Left ventricle myocardium superior (tissue), 1 donor: ENCODE data around the gene SPTBN1. TPM values are rescaled to one million over a fixed set of nuclear protein-coding genes. Genes with fewer than 3 reads are reported as not detected.
A peak's percentile ranks its signal among the peaks of the same experiment; 100 is the strongest.
"Not testable (repeated sequence)": the region's sequence is repeated elsewhere in the genome, so short reads cannot be mapped to it uniquely, and the experiment has no call there.

Experiments used
- ATAC-seq: fragments of 200-7000 bp; cut with Tn5 transposase; one replicate; pipeline ENCODE4 v1.9.1; 2020; ENCODE audit warnings: mild to moderate bottlenecking, moderate library complexity
- DNase-seq: peaks from one replicate; pipeline ENCODE4 v3.0.0-alpha.2; 2020
- intact Hi-C: fragments of 100-400 bp; cut with micrococcal nuclease; formaldehyde crosslinking; loops from one replicate; pipeline ENCODE4 v1.11.0; 2022
- total RNA-seq: library from RNA; stranded (reverse); fragmentation: NEBNext Ultra II Directional; extraction: Animal tissue kit (Norgen Biotek cat#: 25700); gene quantifications from one replicate; pipeline ENCODE4 v1.2.1, GENCODE V29; 2021
- donor health status: DM: no; HTN: yes; CAD: no; lungs with severe emphysema.

Gene SPTBN1
- total RNA-seq, 1 donor from 2014 or later, result 468 TPM

DNA sequence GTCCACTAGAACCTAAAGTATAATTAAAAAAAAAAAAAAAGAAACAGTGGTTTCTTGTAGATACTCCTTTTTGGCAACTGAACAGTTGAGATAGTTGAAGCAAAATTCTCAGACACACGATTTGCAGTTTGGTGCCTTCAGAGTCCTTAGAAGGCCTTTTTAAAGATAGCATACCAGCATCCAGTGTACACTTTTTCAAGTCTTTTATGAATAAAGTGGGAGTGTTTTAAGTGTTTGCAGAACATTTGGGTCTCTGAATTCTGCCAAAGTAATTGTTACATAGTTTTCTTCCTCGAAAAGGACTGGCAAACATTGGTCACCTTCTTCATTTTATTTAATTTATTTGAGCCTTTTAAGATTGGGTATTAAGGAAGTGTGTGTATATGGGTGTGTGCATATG lies 62.3 kb downstream of the SPTBN1 start:
- intact Hi-C loops, result no loop called here
- DNase-seq, result no peak
- ATAC-seq, result no peak

DNA sequence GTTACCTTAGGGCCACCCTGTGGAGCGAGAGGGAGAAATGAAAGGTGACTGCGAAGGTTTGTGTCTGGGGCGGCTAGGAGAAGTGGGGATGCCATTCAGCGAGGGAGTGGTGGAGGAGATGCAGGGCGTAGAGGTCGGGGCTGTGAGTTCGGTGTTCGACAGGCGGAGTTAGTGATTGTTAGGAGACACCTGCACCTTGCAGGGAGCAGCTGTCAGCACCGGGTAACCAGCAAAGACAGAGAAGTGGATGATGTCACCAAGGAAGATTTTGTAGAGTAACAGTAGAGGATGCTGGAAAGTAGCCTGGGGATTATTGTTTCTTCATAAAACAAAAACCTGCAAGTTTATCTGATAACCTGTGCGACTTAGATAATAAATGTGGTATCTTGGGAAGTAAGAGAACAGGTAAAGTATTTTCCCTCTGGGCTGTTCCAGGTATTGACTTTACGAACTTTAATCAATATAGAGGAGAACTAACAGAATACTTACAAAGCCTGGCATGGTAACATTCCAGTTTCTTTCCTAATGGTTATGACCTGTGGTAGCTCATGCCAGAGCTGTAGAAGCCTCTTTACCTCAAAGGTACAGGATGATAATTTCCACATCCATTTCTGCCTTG lies 63.8 kb downstream of the SPTBN1 start:
- intact Hi-C loops, result loop anchor here (10.0 kb wide), 1 partner anchor 135 kb away; no protein-coding TSS in a partner anchor
- ATAC-seq, result no peak
- no peak for DNase-seq

GRCh38 chr2:54520687-54521086 lies 64.6 kb downstream of the SPTBN1 start:
- no peak for DNase-seq
- ATAC-seq, result no peak
- intact Hi-C loops, result loop anchor here (10.0 kb wide), 1 partner anchor 134 kb away; no protein-coding TSS in a partner anchor

DNA sequence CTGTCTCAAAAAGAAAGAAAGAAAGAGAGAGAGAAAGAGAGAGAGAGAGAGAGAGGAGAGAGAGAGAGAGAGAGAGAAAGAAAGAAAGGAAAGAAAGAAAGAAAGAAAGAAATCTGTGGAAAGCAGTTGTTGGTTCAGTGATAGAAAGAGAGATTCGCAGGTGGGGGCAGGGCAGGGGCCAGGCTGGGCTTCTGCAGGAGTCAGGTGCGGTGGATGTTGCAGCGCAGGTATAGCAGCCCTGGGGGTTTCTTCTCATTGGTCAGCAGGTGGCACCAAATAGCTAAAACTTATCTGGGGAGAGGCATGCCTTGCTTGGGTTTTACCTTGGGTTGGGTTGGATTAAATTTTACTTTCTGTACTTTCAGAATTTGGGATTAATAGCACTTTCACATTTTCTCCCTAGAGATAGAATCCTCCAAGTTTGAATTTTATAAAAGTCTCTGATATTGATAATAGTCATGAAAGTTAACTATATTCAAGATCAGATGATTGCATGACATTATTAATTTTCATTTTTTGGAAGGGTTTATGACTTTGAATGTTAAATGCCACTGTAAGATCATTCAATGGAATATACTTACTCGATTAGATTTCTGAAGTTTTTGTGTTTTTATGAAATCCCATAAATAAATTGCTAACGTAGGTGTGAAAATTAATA lies 66.6 kb downstream of the SPTBN1 start:
- DNase-seq, result peak; percentile 42
- ATAC-seq, result peak; percentile 43
- intact Hi-C loops, result loop anchor here (10.0 kb wide), 1 partner anchor 132 kb away; no protein-coding TSS in a partner anchor

DNA sequence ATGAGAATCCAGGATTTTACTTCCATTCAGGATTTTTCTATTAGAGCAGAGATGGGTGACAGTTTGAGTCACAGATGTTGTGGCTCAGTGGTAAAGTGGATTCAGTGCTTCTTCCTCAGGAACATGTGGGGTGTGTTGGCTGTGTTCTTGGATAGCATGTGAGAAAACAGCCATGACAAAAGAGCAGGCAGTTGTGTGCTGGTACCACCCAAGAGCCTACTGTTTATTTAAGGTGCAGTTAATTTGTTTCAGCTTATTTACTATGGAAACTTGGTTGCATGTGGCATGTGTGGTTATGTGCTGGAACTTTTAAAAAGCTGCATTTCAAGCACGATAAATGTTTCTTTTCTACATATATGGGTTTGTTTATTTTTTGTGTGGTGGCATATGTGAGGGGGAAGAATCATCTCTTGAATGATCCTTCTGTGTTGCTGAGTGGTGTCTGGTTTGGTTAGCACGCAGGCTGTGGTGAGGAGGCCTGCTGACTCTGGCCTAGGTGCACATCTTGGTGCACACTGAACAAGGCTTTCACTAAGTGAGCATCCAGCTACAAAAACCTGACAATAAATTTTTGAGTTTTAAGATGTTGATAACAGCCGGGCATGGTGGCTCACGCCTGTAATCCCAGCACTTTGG lies 67.3 kb downstream of the SPTBN1 start:
- no peak for DNase-seq
- no peak for ATAC-seq

DNA sequence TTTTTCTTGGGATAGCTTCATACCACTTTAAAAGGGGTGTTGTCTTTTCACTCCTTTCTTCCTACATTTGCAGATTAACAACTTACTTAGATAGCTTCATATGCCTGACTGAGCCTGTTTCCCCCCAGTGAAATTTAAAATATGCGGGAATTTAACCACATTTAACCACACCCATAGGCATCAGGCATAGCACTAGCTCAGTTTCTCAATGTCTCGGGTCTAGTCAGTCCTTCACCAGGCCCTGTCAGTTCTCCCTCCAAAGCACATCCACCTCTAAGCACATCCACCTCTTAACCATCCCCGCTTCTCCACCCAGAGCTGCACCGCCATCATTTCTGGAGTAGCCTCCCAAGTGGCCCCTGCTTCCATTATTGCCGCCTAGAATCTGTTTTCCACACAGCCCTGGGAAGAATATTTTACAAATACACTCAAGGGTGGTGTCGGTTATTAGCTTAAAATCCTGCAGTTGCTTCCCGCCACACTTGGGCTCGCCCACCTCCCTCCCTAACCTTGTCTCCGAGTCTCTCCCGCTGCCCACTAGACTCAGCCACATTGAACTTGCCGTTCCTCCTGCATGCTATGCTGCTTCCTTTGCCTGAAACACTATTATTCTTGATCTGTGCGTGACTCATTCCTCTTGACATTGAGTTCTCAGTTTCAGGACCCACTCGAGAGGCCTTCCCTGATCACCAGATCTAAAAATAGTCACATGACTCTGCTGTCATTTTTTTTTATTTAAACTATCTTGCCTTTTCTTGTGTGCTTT lies 68.3 kb downstream of the SPTBN1 start:
- peak; percentile 64 for ATAC-seq
- DNase-seq, result no peak
- intact Hi-C loops, result loop anchor here (10.0 kb wide), 1 partner anchor 130 kb away; no protein-coding TSS in a partner anchor

More for the DNA sequence above, 67.3 kb downstream of the SPTBN1 start:
- intact Hi-C loops, result loop anchor here (10.0 kb wide), 1 partner anchor 131 kb away; no protein-coding TSS in a partner anchor

- intact Hi-C loops, result loop anchor here (10.0 kb wide), 1 partner anchor 129 kb away; no protein-coding TSS in a partner anchor
- DNase-seq, result no peak
- ATAC-seq, result no peak
Measured at GRCh38 chr2:54525321-54525720, 69.2 kb downstream of the SPTBN1 start.

- ATAC-seq (peak; percentile 46), DNase-seq (no peak)
- intact Hi-C loops, result loop anchor here (10.0 kb wide), 1 partner anchor 128 kb away; no protein-coding TSS in a partner anchor
Measured at GRCh38 chr2:54526226-54526879, 70.2 kb downstream of the SPTBN1 start.

GRCh38 chr2:54528311-54528955 lies 72.3 kb downstream of the SPTBN1 start:
- ATAC-seq, result peak; percentile 9
- no peak for DNase-seq
- intact Hi-C loops, result loop anchor here (10.0 kb wide), 1 partner anchor 126 kb away; no protein-coding TSS in a partner anchor

DNA sequence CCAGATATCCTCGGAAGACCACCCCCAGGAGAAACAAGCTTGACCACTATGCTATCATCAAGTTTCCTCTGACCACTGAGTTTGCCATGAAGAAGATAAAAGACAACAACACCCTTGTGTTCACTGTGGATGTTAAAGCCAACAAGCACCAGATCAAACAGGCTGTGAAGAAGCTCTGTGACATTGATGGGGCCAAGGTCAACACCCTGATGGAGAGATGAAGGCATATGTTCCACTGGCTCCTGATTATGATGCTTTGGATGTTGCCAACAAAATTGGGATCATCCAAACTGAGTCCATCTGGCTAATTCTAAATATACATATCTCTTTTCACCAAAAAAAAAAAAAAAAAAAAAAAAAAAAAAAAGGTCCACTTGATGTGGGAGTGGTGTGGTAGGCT lies 73.4 kb downstream of the SPTBN1 start:
- not testable (repeated sequence) for DNase-seq, ATAC-seq
- intact Hi-C loops, result loop anchor here (10.0 kb wide), 1 partner anchor 125 kb away; no protein-coding TSS in a partner anchor

DNA sequence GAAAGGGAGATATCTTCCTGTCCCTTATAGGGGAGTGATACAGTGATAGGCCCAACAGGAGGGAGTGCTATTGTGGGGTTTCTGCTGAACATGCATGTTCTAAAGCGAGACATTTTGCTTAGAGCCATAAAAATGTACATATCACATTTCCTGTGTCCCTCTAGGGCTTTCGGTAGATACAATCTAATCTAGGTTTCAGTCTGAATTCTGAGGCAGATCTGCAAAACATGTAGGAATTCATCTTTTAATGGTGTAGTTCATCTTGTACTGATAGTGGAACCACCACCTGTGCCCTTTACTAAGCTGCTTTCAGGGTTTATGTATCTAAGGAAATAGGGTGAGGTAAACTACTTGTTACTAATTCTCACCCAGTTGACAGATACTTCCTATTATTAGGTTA lies 73.8 kb downstream of the SPTBN1 start:
- intact Hi-C loops, result loop anchor here (10.0 kb wide), 1 partner anchor 125 kb away; no protein-coding TSS in a partner anchor
- no peak for ATAC-seq
- no peak for DNase-seq

DNA sequence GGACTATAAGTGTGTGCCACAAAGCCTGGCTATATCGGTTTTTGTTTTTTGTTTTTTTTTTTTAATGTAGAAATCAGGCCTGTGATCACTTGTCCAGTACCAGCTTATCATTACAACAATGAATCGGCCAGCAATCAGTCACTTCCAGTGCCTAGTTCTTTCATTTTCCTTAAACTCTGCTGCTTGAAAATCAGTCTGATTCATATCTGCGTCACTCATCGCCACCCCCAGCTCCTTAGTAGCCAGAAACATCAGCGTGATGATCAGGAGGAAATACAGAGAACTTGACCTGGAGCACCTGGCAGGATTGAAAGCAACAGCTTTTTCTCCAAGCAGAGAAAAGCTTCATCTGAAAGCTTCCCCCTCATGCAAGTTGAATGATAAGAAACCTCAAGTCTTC lies 75.4 kb downstream of the SPTBN1 start:
- no peak for DNase-seq
- ATAC-seq, result no peak
- intact Hi-C loops, result no loop called here

DNA sequence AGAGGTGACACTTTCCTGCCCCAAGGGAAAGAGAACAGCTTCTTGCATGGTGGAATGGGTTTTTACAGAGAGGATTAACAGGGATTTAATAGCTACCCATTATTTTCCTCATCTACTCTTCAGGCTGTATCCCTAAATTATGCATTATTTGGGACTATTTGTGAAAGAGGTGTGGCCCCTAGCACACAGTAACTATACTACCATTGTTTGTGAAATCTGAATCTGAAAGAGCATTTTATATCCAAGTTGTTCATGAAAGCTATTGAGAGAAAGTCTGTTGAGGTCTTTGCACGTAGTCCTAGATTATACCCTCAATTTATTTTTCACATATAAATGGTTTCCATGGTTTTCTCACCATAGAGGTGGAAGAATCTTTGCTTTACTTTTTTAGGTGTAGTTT lies 78.1 kb downstream of the SPTBN1 start:
- no peak for ATAC-seq
- DNase-seq, result no peak
- intact Hi-C loops, result no loop called here

- intact Hi-C loops, result no loop called here
- ATAC-seq (no peak), DNase-seq (no peak)
Measured at GRCh38 chr2:54534625-54535024, 78.5 kb downstream of the SPTBN1 start.

GRCh38 chr2:54535599-54536195 lies 79.6 kb downstream of the SPTBN1 start:
- peak; percentile 53 for DNase-seq
- peak; percentile 14 for ATAC-seq
- intact Hi-C loops, result no loop called here

DNA sequence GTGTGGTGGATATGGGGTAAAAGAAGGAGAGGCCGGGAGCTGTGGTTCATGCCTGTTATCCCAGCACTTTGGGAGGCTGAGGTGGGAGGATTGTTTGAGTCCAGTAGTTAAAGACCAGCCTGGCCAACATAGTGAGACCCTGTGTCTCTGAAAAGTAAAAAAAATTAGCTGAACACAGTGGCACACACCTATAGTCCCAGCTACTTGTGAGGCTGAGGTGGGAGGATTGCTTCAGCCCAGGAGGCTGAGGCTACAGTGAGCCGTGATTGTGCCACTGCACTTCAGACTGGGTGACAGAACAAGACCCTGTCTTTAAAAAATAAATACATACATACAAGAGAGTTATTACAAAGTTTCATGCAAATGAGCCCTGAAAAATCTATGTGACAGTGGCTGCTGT lies 80.6 kb downstream of the SPTBN1 start:
- intact Hi-C loops, result no loop called here
- ATAC-seq, result no peak
- no peak for DNase-seq

GRCh38 chr2:54538537-54538936 lies 82.4 kb downstream of the SPTBN1 start:
- intact Hi-C loops, result no loop called here
- DNase-seq, result no peak
- ATAC-seq, result no peak

DNA sequence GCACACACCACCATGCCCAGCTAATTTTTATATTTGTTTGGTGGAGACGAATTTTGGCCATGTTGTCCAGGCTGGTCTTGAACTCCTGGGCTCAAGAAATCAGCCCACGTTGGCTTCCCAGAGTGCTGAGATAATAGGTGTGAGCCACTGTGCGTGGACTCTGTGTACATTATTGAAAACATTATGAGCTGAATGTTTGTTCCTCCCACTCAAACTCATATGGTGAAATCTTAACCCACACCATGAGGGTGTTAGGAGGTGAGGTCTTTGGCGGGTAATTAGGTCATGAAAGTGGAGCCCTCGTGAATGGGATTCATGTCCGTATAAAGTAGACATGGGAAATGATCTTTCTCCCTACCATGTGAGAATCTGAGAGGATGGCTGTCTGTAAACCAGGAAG lies 83.6 kb downstream of the SPTBN1 start:
- no peak for ATAC-seq
- DNase-seq, result no peak
- intact Hi-C loops, result no loop called here
